Endothelial cell of umbilical vein (primary cell): ENCODE data around the gene CAMTA1. TPM values are rescaled to one million over a fixed set of nuclear protein-coding genes. Genes with fewer than 3 reads are reported as not detected.

Experiments used
- BruUV-seq: library from RNA; stranded (reverse); fragments of 400-500 nt; replicated peaks from 2 replicates; lab custom pipeline; 2021; lab: Mats Ljungman, UMichigan
- CTCF ChIA-PET: fragments of 300-600, 350-600 bp; sonication (Branson Sonifier 250); formaldehyde crosslinking; loops from one replicate; lab custom pipeline; 2021; ENCODE audit warnings: antibody characterized with exemption, inconsistent platforms; lab: Charles Lee
- POLR2A ChIA-PET: fragments of 300-600, 350-600 bp; sonication (Branson Sonifier 250); formaldehyde crosslinking; loops from one replicate; lab custom pipeline; 2021; ENCODE audit warnings: antibody characterized with exemption, inconsistent platforms; lab: Charles Lee
- DNase-seq: peaks from one replicate; pipeline ENCODE4 v3.0.0-alpha.2; 2011; ENCODE audit warnings: low read depth, low spot score
- FAIRE-seq: peaks from 2 replicates; lab custom pipeline; 2011; peaks lifted over from hg19 to GRCh38; lab: Jason Lieb, UNC
- H2AFZ ChIP-seq: 2 replicates; pipeline ENCODE4 v1.6.0; 2012; ENCODE audit warnings: low read depth, low read length, control low read depth, inconsistent platforms
- H3K27ac ChIP-seq: 2 replicates; pipeline ENCODE4 v1.5.1; 2011; ENCODE audit warnings: low read depth, mild to moderate bottlenecking, control low read depth, low read length, moderate library complexity; ENCODE audit not compliant: insufficient read depth
- H3K27me3 ChIP-seq, 2 experiments: 2 replicates each; pipeline versions ENCODE4 v1.6.0 to v1.6.1; 2011; ENCODE audit warnings: low read length in 2 of 2, mixed read lengths in 1 of 2; ENCODE audit not compliant: control insufficient read depth in 2 of 2, insufficient read depth in 2 of 2
- H3K36me3 ChIP-seq, 2 experiments: 2 replicates in 1 of 2; 3 replicates in 1 of 2; pipeline ENCODE4 v1.5.1; 2011; ENCODE audit warnings: low read length in 2 of 2, mild to moderate bottlenecking in 1 of 2, moderate library complexity in 1 of 2; ENCODE audit not compliant: control insufficient read depth in 2 of 2, insufficient read depth in 2 of 2; ENCODE audit errors: extremely low read depth in 1 of 2
- H3K4me1 ChIP-seq: 3 replicates; pipeline ENCODE4 v1.5.1; 2011; ENCODE audit warnings: mild to moderate bottlenecking, low read length; ENCODE audit not compliant: control insufficient read depth, insufficient read depth; ENCODE audit errors: extremely low read depth
- H3K4me2 ChIP-seq: 2 replicates; pipeline ENCODE4 v1.6.1; 2011; ENCODE audit warnings: low read length, control low read depth, mixed read lengths; ENCODE audit not compliant: insufficient read depth
- H3K4me3 ChIP-seq, 3 experiments: fragments of 200-600 bp in 1 of 3; sonication (generic), shearing (Covaris generic) in 1 of 3; replicated peaks in 1 of 3; 2 replicates each; pipeline ENCODE4 v1.5.1; 2011 to 2016; ENCODE audit warnings: control low read depth in 3 of 3, low read length in 3 of 3, mild to moderate bottlenecking in 2 of 3, inconsistent platforms in 1 of 3, low read depth in 1 of 3, moderate library complexity in 1 of 3; ENCODE audit not compliant: insufficient read depth in 1 of 3
- H3K79me2 ChIP-seq: 2 replicates; pipeline ENCODE4 v1.6.0; 2012; ENCODE audit warnings: low read length, inconsistent platforms; ENCODE audit not compliant: control insufficient read depth, insufficient read depth
- H3K9ac ChIP-seq: replicated peaks from 2 replicates; pipeline ENCODE3; 2011; ENCODE audit warnings: low read length, control low read depth; ENCODE audit not compliant: insufficient read depth; ENCODE audit errors: extremely low read depth
- H3K9me1 ChIP-seq: replicated peaks from 3 replicates; pipeline ENCODE4 v1.6.0; 2011; ENCODE audit warnings: mild to moderate bottlenecking, low read length; ENCODE audit not compliant: control insufficient read depth, insufficient read depth; ENCODE audit errors: extremely low read depth
- H3K9me3 ChIP-seq: replicated peaks from 2 replicates; pipeline ENCODE4 v1.5.1; 2012; ENCODE audit warnings: low read length, inconsistent platforms; ENCODE audit not compliant: control insufficient read depth, insufficient read depth
- H4K20me1 ChIP-seq: replicated peaks from 2 replicates; pipeline ENCODE3; 2011; ENCODE audit warnings: mild to moderate bottlenecking, low read length; ENCODE audit not compliant: control insufficient read depth, insufficient read depth; ENCODE audit errors: extremely low read depth
- EZH2 ChIP-seq: IDR thresholded peaks from 2 replicates; pipeline ENCODE4 v1.6.1; 2012; ENCODE audit warnings: borderline replicate concordance, low read depth, mild to moderate bottlenecking, moderate library complexity, low read length, inconsistent platforms; ENCODE audit not compliant: severe bottlenecking
- FOS ChIP-seq: IDR thresholded peaks from 2 replicates; pipeline ENCODE4 v1.6.1; 2011; ENCODE audit warnings: mild to moderate bottlenecking, low read length, moderate library complexity, borderline replicate concordance; ENCODE audit not compliant: insufficient read depth
- GATA2 ChIP-seq: IDR thresholded peaks from 2 replicates; pipeline ENCODE4 v1.7.0; 2011; ENCODE audit warnings: low read depth, mild to moderate bottlenecking, moderate library complexity, mixed read lengths, low read length; ENCODE audit not compliant: insufficient read length, insufficient read depth
- JUN ChIP-seq: IDR thresholded peaks from 2 replicates; pipeline ENCODE4 v1.6.1; 2011; ENCODE audit warnings: borderline replicate concordance, low read depth; ENCODE audit not compliant: insufficient read length, insufficient read depth
- MYC ChIP-seq: IDR thresholded peaks from one replicate; pipeline ENCODE4 v1.6.1; 2011; ENCODE audit warnings: mild to moderate bottlenecking, low read depth, low read length
- POLR2A ChIP-seq: IDR thresholded peaks from 2 replicates; pipeline ENCODE4 v1.6.1; 2012; ENCODE audit warnings: low read depth, mild to moderate bottlenecking, control low read depth, low read length
- POLR2AphosphoS5 ChIP-seq: IDR thresholded peaks from 2 replicates; pipeline ENCODE4 v1.6.1; 2012; ENCODE audit warnings: low read depth, mild to moderate bottlenecking, control low read depth, low read length, moderate library complexity; ENCODE audit not compliant: insufficient read depth
- dilution Hi-C: fragments of 300-500 bp; cut with MboI; formaldehyde crosslinking; loops from one replicate; pipeline ENCODE4 v1.15.0; 2019; ENCODE audit warnings: low sequenced_read_pairs; ENCODE audit not compliant: extremely low pct_ligation_motif_present
- intact Hi-C: fragments of 100-400 bp; cut with micrococcal nuclease; formaldehyde crosslinking; loops from one replicate; pipeline ENCODE4 v1.10.0; 2022
- polyA plus RNA-seq, 4 experiments: library from polyadenylated mRNA; depleted of rRNA in 3 of 4; stranded (reverse) in 3 of 4; unstranded in 1 of 4; fragments of >200 nt; gene quantifications; 2 replicates each; pipeline versions ENCODE4 v1.2.1 to v1.2.3, GENCODE V29; 2011 to 2012; ENCODE audit warnings: missing spikeins in 1 of 4
- total RNA-seq: library from RNA; stranded (reverse); gene quantifications from 2 replicates; pipeline ENCODE4 v1.2.3, GENCODE V29; 2021
- TF ChIP-seq, protein P1 (sequence below), 2 donors: IDR thresholded peaks; 1 replicate in 1 of 2; 2 replicates in 1 of 2; pipeline ENCODE4 v1.5.1; 2011; ENCODE audit warnings: low read length in 2 of 2, mild to moderate bottlenecking in 2 of 2, moderate library complexity in 2 of 2, control low read depth in 1 of 2, inconsistent platforms in 1 of 2, low read depth in 1 of 2; ENCODE audit not compliant: insufficient read depth in 1 of 2; ENCODE audit errors: extremely low read depth in 1 of 2
- TF ChIP-seq, protein P2 (sequence below): IDR thresholded peaks from 2 replicates; pipeline ENCODE4 v1.6.1; 2011; ENCODE audit not compliant: insufficient read depth, insufficient read length

CAMTA1 gene
- total and polyA plus RNA-seq, 2 donors (not counting 3 experiments of a cell fraction or from before 2014, with no cell fraction given), result 50.8 to 92.7 TPM

DNA sequence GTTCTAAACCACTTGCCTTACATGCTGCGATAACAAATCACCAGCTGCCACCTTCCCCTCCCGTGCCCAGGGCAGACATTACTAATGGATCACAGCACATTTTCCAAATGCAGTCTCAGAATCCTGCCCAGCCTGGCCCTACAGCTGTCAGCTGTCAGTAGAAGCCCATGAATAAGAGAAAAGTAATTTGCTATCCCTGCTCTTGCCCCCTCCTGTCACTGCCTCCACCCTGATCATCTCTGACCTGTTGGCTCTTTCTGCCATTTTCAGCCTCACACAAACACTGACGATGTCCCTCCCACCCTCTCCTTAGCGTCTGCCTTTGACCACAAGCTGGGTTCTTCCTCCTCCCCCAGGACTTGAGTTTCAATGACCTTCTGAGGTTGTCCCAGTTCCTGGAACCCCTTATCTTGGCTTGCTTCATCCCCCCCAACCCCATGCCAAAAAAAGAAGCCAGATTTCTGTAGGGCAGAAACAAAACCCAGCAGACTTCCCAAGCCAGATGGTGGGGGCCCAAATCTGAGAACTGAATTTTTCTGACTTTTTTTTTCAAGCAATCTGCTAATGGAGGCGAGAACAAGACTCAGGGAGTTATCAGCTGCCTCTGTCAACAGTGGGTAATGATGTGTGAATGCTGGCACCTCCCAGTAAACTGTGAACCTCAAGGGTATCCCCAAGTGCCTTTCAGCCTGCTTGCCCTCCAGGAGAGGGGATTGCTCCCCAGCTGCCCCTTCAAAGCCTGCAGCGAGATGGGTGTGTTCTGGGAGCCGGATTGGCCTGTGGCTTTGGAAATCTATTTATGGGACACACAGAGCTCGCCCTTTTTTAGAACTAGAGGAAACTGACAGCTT lies 769.4 kb downstream of the CAMTA1 start:
- FAIRE-seq (no peak), DNase-seq (no peak)
- Histone ChIP-seq H3K27ac (no peak overlapping the region), H3K4me1 (peaks cover 21% of the 10 kb centered on the region), H3K27me3 (no peaks in the 10 kb centered on the region), H3K4me3 (no peak overlapping the region), H2AFZ (no peak overlapping the region), H4K20me1 (no peaks in the 10 kb centered on the region), H3K4me2 (no peak overlapping the region), H3K79me2 (no peaks in the 10 kb centered on the region), H3K36me3 (no peaks in the 10 kb centered on the region), H3K9me1 (no peaks in the 10 kb centered on the region), H3K9me3 (no peaks in the 10 kb centered on the region), H3K9ac (no peak overlapping the region)
- CTCF ChIA-PET, result interaction anchor here (1.0 kb wide), 1 partner anchor 512 kb away, joined by 4 read pairs; no protein-coding TSS in a partner anchor
- dilution Hi-C loops, result no loop called here
- POLR2A ChIA-PET, result no interaction called here
- intact Hi-C loops, result loop anchor here (5.0 kb wide), 2 partner anchors 93 to 152 kb away; no protein-coding TSS in a partner anchor
- TF ChIP-seq POLR2A (no peak), MYC (no peak), EZH2 (no peak), FOS (no peak), GATA2 (no peak), JUN (no peak), POLR2AphosphoS5 (no peak)
- TF ChIP-seq, protein P1, sequence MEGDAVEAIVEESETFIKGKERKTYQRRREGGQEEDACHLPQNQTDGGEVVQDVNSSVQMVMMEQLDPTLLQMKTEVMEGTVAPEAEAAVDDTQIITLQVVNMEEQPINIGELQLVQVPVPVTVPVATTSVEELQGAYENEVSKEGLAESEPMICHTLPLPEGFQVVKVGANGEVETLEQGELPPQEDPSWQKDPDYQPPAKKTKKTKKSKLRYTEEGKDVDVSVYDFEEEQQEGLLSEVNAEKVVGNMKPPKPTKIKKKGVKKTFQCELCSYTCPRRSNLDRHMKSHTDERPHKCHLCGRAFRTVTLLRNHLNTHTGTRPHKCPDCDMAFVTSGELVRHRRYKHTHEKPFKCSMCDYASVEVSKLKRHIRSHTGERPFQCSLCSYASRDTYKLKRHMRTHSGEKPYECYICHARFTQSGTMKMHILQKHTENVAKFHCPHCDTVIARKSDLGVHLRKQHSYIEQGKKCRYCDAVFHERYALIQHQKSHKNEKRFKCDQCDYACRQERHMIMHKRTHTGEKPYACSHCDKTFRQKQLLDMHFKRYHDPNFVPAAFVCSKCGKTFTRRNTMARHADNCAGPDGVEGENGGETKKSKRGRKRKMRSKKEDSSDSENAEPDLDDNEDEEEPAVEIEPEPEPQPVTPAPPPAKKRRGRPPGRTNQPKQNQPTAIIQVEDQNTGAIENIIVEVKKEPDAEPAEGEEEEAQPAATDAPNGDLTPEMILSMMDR (IDR thresholded peaks at IDR 0.05; ENCODE audit: extremely low read depth in 1 of 2, insufficient read depth in 1 of 2, low read depth in 1 of 2, low read length in 2 of 2), result no peak
- TF ChIP-seq, protein P2, sequence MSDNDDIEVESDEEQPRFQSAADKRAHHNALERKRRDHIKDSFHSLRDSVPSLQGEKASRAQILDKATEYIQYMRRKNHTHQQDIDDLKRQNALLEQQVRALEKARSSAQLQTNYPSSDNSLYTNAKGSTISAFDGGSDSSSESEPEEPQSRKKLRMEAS, result no peak
- no TSS peak for BruUV-seq
